CD8-positive, alpha-beta memory T cell (primary cell): ENCODE results near the gene METRN. TPM values are rescaled to one million over a fixed set of nuclear protein-coding genes. Genes with fewer than 3 reads are reported as not detected.

Experiments
- CTCF ChIA-PET: fragments of 350-600 bp; sonication (Branson Sonifier 250); formaldehyde crosslinking; loops from one replicate; lab custom pipeline; 2021; ENCODE audit warnings: antibody characterized with exemption; lab: Charles Lee
- POLR2A ChIA-PET: fragments of 350-600 bp; sonication (Branson Sonifier 250); formaldehyde crosslinking; loops from one replicate; lab custom pipeline; 2021; ENCODE audit warnings: antibody characterized with exemption; lab: Charles Lee
- DNase-seq, 5 donors: peaks; one replicate each; pipeline versions ENCODE4 v3.0.0 to v3.0.0-alpha.2; 2020 to 2022; ENCODE audit warnings: mixed read lengths in 1 of 5
- H3K27ac ChIP-seq: one replicate; pipeline ENCODE4 v1.7.0; 2013; ENCODE audit warnings: low read depth, mild to moderate bottlenecking, low read length, moderate library complexity
- H3K27me3 ChIP-seq: 2 replicates; pipeline ENCODE4 v1.7.0; 2013; ENCODE audit warnings: low read length, mild to moderate bottlenecking; ENCODE audit not compliant: insufficient read depth, poor library complexity, severe bottlenecking
- H3K36me3 ChIP-seq: 2 replicates; pipeline ENCODE4 v1.7.0; 2013; ENCODE audit warnings: mild to moderate bottlenecking, low read length, moderate library complexity; ENCODE audit not compliant: insufficient read depth
- H3K4me1 ChIP-seq: 2 replicates; pipeline ENCODE4 v1.7.0; 2013; ENCODE audit warnings: mild to moderate bottlenecking, low read length, moderate library complexity; ENCODE audit not compliant: insufficient read depth
- H3K4me3 ChIP-seq: 2 replicates; pipeline ENCODE4 v1.7.0; 2013; ENCODE audit warnings: mild to moderate bottlenecking, low read length
- H3K9me3 ChIP-seq: 2 replicates; pipeline ENCODE4 v1.7.0; 2013; ENCODE audit warnings: mild to moderate bottlenecking, low read length
- H3K27ac Mint-ChIP-seq, 8 donors: one replicate each; pipeline ENCODE4 v1.8.0; 2020 to 2021; ENCODE audit warnings: mixed read lengths in 8 of 8, mild to moderate bottlenecking in 6 of 8, inconsistent platforms in 3 of 8, moderate library complexity in 3 of 8
- H3K27me3 Mint-ChIP-seq, 2 donors: one replicate each; pipeline ENCODE4 v1.8.0; 2020 to 2021; ENCODE audit warnings: mixed read lengths in 2 of 2, mild to moderate bottlenecking in 1 of 2, moderate library complexity in 1 of 2
- H3K36me3 Mint-ChIP-seq, 3 donors: one replicate each; pipeline ENCODE4 v1.8.0; 2020 to 2021; ENCODE audit warnings: mixed read lengths in 3 of 3, inconsistent platforms in 1 of 3, mild to moderate bottlenecking in 1 of 3
- H3K4me1 Mint-ChIP-seq, 3 donors: one replicate each; pipeline ENCODE4 v1.8.0; 2020 to 2021; ENCODE audit warnings: mixed read lengths in 3 of 3, inconsistent platforms in 1 of 3, mild to moderate bottlenecking in 1 of 3
- H3K4me3 Mint-ChIP-seq, 7 donors: one replicate each; pipeline ENCODE4 v1.8.0; 2020 to 2021; ENCODE audit warnings: mixed read lengths in 7 of 7, mild to moderate bottlenecking in 6 of 7, moderate library complexity in 4 of 7, inconsistent platforms in 2 of 7
- H3K9me3 Mint-ChIP-seq, 5 donors: one replicate each; pipeline ENCODE4 v1.8.0; 2020 to 2022; ENCODE audit warnings: mixed read lengths in 5 of 5, mild to moderate bottlenecking in 3 of 5, moderate library complexity in 2 of 5, inconsistent platforms in 1 of 5
- polyA plus RNA-seq: library from polyadenylated mRNA; unstranded; fragments of 300-500 nt; fragmentation: Illumina TruSeq; gene quantifications from one replicate; pipeline ENCODE4 v1.2.3, GENCODE V29; 2021
- total RNA-seq, 2 experiments: library from RNA; stranded (reverse); gene quantifications; one replicate each; pipeline ENCODE4 v1.2.3, GENCODE V29; 2021

The METRN gene
- total and polyA plus RNA-seq, 3 experiments from 2014 or later = 34.8 to 50.3 (median 38.2) TPM

DNA sequence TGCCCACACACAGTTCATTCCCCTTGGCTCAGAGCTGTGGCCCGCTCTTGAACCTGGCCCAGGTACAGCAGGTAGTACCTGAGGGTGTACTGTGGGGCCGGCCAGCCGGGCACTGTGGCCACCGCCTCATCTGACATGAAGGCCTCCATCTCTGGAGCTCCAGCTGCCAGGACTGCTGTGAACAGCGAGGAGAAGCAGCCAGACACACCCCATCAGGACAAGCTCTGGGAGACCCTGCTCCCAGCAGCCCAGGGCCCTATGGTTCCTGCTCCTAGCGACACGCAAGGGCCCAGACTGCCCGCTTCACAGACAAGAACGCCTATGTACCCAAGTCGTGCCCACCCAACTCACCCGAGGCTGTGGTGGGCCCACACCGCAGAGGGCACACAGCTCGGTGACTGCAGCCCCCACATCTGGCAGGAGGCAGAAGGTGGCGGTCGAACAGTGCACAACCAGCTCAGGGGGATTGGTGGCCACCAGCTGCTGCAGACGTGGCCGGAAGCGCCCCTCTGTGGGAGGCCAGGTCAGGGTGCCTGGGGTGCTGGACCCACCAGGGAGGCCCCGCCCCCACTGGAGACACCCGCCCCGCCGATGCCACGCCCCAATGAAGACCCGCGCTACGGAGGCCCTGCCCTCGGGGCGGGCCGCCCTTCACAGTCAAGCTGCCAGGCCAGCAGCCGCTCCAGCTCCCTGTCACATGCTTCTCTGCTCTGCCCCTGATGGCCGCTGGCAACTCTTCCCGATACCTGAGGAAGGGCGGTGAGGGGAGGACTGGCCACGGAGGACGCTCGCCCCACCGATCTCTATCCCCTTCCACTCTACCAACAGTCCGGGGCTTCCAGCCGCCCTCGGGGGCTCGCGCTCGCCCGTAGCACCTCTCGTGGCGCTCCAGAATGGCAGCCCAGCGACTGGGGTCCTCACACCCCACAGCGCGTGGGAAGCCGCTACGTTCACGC lies 35.8 kb upstream of the METRN start:
- Mint-ChIP-seq H3K9me3 (no peaks in the 10 kb centered on the region), H3K27me3 (peaks cover 0 to 6% of the 10 kb centered on the region in 2 donors), H3K4me3 (peak overlapping the region; percentile 80 to 92 (median 81)), H3K36me3 (peaks cover 0 to 30% (median 3%) of the 10 kb centered on the region in 3 donors), H3K27ac (peak overlapping the region in 7 of 8 donors; percentile 66 to 86 (median 79)), H3K4me1 (peaks cover 13 to 50% (median 20%) of the 10 kb centered on the region in 3 donors)
- Histone ChIP-seq H3K4me3 (peak overlapping the region; percentile 51), H3K27ac (peak overlapping the region; percentile 24), H3K9me3 (no peaks in the 10 kb centered on the region), H3K27me3 (no peaks in the 10 kb centered on the region), H3K4me1 (peaks cover 32% of the 10 kb centered on the region), H3K36me3 (peaks cover 8% of the 10 kb centered on the region)
- POLR2A ChIA-PET = interaction anchor here (1.1 to 1.9 kb wide), 3 partner anchors 10 to 43 kb away, joined by 4 to 7 read pairs (median 5); partner anchors contain the start of gene METTL26
- DNase-seq = peak; percentile 52 to 74 (median 56)
- CTCF ChIA-PET = interaction anchor here (0.6 to 1.3 kb wide), 3 partner anchors 12 to 43 kb away, joined by 3 to 7 read pairs (median 4); partner anchors contain the start of genes METTL26 and RHOT2

DNA sequence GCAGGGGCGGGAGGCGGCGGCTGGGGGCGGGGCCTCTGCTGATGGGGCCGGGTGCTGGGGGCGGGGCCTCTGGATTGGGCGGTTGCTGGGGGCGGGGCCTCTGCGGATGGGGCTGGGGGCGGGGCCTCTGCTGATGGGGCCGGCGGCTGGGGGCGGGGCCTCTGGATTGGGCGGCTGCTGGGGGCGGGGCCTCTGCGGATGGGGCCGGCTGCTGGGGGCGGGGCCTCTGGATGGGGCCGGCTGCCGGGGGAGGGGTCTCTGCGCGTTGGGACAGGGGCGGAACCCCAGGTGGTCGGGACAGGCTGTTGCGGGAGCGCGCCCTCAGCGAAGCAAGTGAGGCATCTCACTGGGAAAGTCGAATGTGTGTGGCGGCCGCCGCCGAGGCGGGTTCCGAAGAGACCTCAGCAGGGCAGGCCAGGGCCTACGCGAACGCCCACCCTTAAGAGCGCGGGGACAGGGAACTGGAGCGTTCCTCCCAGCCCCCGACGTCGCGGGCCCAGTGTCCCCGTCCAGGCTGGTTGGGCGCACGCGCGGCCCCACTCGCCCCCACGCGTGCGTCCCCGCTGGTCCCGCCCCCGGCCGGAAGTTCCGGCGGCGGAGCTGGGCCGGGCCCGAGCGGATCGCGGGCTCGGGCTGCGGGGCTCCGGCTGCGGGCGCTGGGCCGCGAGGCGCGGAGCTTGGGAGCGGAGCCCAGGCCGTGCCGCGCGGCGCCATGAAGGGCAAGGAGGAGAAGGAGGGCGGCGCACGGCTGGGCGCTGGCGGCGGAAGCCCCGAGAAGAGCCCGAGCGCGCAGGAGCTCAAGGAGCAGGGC lies 34.9 kb upstream of the METRN start, which contains the start of gene STUB1:
STUB1 (plus strand) TSS at position 597 of the 811 bp plus-strand sequence; CDS start at position 713, 116 bp downstream.
- CTCF ChIA-PET = interaction anchor here (0.8 to 1.8 kb wide), 5 partner anchors 10 to 31 kb away, joined by 3 to 8 read pairs (median 3); partner anchors contain the start of genes RHOT2, WDR24 and WDR90
- peaks cover 32% of the 10 kb centered on the region for H3K4me1 ChIP-seq
- H3K9me3 ChIP-seq = no peaks in the 10 kb centered on the region
- Mint-ChIP-seq H3K9me3 (no peaks in the 10 kb centered on the region), H3K4me1 (peaks cover 13 to 52% (median 20%) of the 10 kb centered on the region in 3 donors), H3K27me3 (peaks cover 0 to 2% of the 10 kb centered on the region in 2 donors), H3K4me3 (peak within 1 kb of the TSS; percentile 80 to 91 (median 82)), H3K36me3 (peaks cover 0 to 31% (median 3%) of the 10 kb centered on the region in 3 donors), H3K27ac (peak within 1 kb of the TSS; percentile 50 to 94 (median 82))
- POLR2A ChIA-PET = interaction anchor here (0.9 to 1.9 kb wide), 7 partner anchors 10 to 108 kb away, joined by 3 to 15 read pairs (median 5); partner anchors contain the start of genes HAGHL, METTL26, RHOT2 and RPUSD1
- H3K27ac ChIP-seq = peak within 1 kb of the TSS; percentile 72
- H3K27me3 ChIP-seq = no peaks in the 10 kb centered on the region
- H3K4me3 ChIP-seq = peak within 1 kb of the TSS; percentile 67
- H3K36me3 ChIP-seq = peaks cover 8% of the 10 kb centered on the region
- DNase-seq = peak; percentile 81 to 91 (median 85)

DNA sequence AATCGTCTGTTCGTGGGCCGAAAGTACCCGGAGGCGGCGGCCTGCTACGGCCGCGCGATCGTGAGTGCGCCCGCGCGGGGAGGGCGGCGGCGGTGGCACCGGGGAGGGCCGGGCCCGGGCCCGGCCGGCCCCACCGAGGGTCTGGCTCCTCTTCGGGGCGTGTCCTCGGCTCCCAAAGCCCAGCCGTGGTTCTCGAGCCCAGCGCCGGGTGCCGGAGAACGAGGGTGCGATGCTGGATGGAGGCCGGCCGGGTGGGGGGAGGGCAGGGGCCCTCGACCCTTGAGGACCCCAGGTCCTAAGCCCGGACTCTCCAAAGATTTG lies 34.3 kb upstream of the METRN start:
- peak overlapping the region in 4 of 8 donors; percentile 9 to 94 (median 78) for H3K27ac Mint-ChIP-seq
- peaks cover 13 to 49% (median 20%) of the 10 kb centered on the region in 3 donors for H3K4me1 Mint-ChIP-seq
- no peak for DNase-seq
- H3K4me1 ChIP-seq = peaks cover 35% of the 10 kb centered on the region
- H3K9me3 ChIP-seq = no peaks in the 10 kb centered on the region
- peaks cover 8% of the 10 kb centered on the region for H3K36me3 ChIP-seq
- POLR2A ChIA-PET = interaction anchor here (0.9 to 1.9 kb wide), 7 partner anchors 10 to 107 kb away, joined by 3 to 15 read pairs (median 5); partner anchors contain the start of genes HAGHL, METTL26, RHOT2 and RPUSD1
- peak overlapping the region; percentile 62 to 88 (median 80) for H3K4me3 Mint-ChIP-seq
- no peaks in the 10 kb centered on the region for H3K27me3 Mint-ChIP-seq
- peak overlapping the region; percentile 67 for H3K4me3 ChIP-seq
- H3K27ac ChIP-seq = peak overlapping the region; percentile 72
- peaks cover 0 to 31% (median 3%) of the 10 kb centered on the region in 3 donors for H3K36me3 Mint-ChIP-seq
- H3K9me3 Mint-ChIP-seq = no peaks in the 10 kb centered on the region
- no peaks in the 10 kb centered on the region for H3K27me3 ChIP-seq
- CTCF ChIA-PET = interaction anchor here (0.8 to 1.8 kb wide), 5 partner anchors 9 to 31 kb away, joined by 3 to 8 read pairs (median 3); partner anchors contain the start of genes RHOT2, WDR24 and WDR90

DNA sequence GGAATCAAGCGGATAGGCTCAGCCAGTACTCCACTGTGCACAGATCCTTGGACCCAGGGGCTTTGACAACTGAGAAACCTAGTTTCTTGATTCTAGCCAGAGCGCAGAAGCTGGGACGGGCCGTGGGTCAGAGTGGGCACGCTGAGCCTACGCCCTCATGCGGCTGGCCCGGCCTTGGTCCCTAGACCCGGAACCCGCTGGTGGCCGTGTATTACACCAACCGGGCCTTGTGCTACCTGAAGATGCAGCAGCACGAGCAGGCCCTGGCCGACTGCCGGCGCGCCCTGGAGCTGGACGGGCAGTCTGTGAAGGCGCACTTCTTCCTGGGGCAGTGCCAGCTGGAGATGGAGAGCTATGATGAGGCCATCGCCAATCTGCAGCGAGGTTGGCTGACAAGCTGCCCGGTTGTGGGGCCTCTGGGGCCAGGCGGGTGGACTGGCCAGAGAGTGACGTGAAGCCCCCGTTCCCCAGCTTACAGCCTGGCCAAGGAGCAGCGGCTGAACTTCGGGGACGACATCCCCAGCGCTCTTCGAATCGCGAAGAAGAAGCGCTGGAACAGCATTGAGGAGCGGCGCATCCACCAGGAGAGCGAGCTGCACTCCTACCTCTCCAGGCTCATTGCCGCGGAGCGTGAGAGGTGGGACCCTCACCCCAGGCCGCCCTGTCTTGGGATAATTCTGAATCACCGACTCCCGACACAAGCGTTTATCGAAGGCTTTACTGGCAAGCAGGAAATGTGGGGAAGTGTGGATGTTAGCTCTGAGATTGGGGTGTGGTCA lies 33.8 kb upstream of the METRN start:
- Mint-ChIP-seq H3K27me3 (no peaks in the 10 kb centered on the region), H3K4me1 (peaks cover 13 to 55% (median 20%) of the 10 kb centered on the region in 3 donors), H3K27ac (peak overlapping the region in 5 of 8 donors; percentile 9 to 94 (median 77)), H3K4me3 (peak overlapping the region; percentile 62 to 88 (median 78)), H3K9me3 (no peaks in the 10 kb centered on the region), H3K36me3 (peaks cover 0 to 32% (median 3%) of the 10 kb centered on the region in 3 donors)
- POLR2A ChIA-PET = interaction anchor here (0.9 to 1.9 kb wide), 6 partner anchors 9 to 107 kb away, joined by 3 to 15 read pairs (median 5); partner anchors contain the start of genes HAGHL, METTL26, RHOT2 and RPUSD1
- peak overlapping the region; percentile 67 for H3K4me3 ChIP-seq
- H3K36me3 ChIP-seq = peaks cover 8% of the 10 kb centered on the region
- H3K4me1 ChIP-seq = peaks cover 36% of the 10 kb centered on the region
- DNase-seq = no peak
- no peaks in the 10 kb centered on the region for H3K9me3 ChIP-seq
- CTCF ChIA-PET = interaction anchor here (0.8 to 2.3 kb wide), 7 partner anchors 9 to 32 kb away, joined by 3 to 8 read pairs (median 4); partner anchors contain the start of genes RHOT2, WDR24 and WDR90
- H3K27me3 ChIP-seq = no peaks in the 10 kb centered on the region
- H3K27ac ChIP-seq = peak overlapping the region; percentile 72

DNA sequence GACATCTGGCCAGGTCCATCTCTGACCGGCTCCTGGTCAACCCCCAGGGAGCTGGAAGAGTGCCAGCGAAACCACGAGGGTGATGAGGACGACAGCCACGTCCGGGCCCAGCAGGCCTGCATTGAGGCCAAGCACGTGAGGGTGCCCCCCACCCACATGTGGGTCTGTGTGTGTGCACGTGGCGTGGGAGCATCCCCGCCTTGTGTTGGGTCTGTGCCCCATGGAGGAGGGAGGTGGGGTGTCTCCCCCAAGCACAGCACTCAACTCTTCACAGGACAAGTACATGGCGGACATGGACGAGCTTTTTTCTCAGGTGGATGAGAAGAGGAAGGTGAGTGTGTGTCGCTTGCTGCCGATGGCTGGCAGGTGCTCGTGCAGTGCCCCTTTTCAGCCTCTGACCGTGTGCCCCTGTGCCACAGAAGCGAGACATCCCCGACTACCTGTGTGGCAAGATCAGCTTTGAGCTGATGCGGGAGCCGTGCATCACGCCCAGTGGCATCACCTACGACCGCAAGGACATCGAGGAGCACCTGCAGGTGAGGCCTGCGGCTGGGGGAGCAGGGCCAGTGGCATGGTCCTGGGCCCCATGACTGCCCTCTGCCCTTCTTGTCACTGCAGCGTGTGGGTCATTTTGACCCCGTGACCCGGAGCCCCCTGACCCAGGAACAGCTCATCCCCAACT lies 33.0 kb upstream of the METRN start:
- ChIA-PET CTCF (interaction anchor here (1.3 to 2.3 kb wide), 5 partner anchors 8 to 14 kb away, joined by 3 to 8 read pairs (median 7); partner anchors contain the start of genes RHOT2 and WDR24), POLR2A (interaction anchor here (0.6 to 1.8 kb wide), 4 partner anchors 8 to 1088 kb away, joined by 3 to 15 read pairs (median 6); partner anchors contain the start of gene WDR24)
- no peak overlapping the region for H3K4me3 ChIP-seq
- H3K36me3 Mint-ChIP-seq = peaks cover 0 to 33% (median 3%) of the 10 kb centered on the region in 3 donors
- H3K27me3 ChIP-seq = no peaks in the 10 kb centered on the region
- no peaks in the 10 kb centered on the region for H3K9me3 Mint-ChIP-seq
- peaks cover 13 to 55% (median 18%) of the 10 kb centered on the region in 3 donors for H3K4me1 Mint-ChIP-seq
- H3K27ac Mint-ChIP-seq = peak overlapping the region in 6 of 8 donors; percentile 12 to 94 (median 67)
- H3K4me1 ChIP-seq = peaks cover 36% of the 10 kb centered on the region
- H3K9me3 ChIP-seq = no peaks in the 10 kb centered on the region
- peak overlapping the region; percentile 72 for H3K27ac ChIP-seq
- H3K4me3 Mint-ChIP-seq = peak overlapping the region; percentile 66 to 84 (median 81)
- peaks cover 8% of the 10 kb centered on the region for H3K36me3 ChIP-seq
- DNase-seq = no peak
- no peaks in the 10 kb centered on the region for H3K27me3 Mint-ChIP-seq
